CD14-positive monocyte (primary cell): ENCODE measurements around the gene IGSF9B. TPM values are rescaled to one million over a fixed set of nuclear protein-coding genes. Genes with fewer than 3 reads are reported as not detected.

ENCODE experiments used
- DNase-seq, 3 donors: peaks; one replicate each; pipeline ENCODE4 v3.0.0-alpha.2; 2011 to 2022
- H2AFZ ChIP-seq: 2 replicates; pipeline ENCODE4 v1.6.0; 2012; ENCODE audit warnings: mild to moderate bottlenecking, low read depth, low read length, inconsistent platforms; ENCODE audit not compliant: insufficient read depth, poor library complexity, severe bottlenecking
- H3K27ac ChIP-seq, 2 donors: 1 replicate in 1 of 2; 2 replicates in 1 of 2; pipeline ENCODE4 v1.5.1; 2012 to 2013; ENCODE audit warnings: low read length in 2 of 2, control low read depth in 1 of 2, inconsistent platforms in 1 of 2, low read depth in 1 of 2, mild to moderate bottlenecking in 1 of 2
- H3K27me3 ChIP-seq, 2 donors: one replicate each; pipeline versions ENCODE4 v1.6.0 to v1.6.1; 2011 to 2013; ENCODE audit warnings: low read length in 2 of 2; ENCODE audit not compliant: control insufficient read depth in 2 of 2, insufficient read depth in 2 of 2
- H3K36me3 ChIP-seq, 2 donors: replicated peaks in 1 of 2; 1 replicate in 1 of 2; 2 replicates in 1 of 2; pipeline versions ENCODE4 v1.5.1 to v1.6.1; 2012 to 2013; ENCODE audit warnings: low read length in 2 of 2, control low read depth in 1 of 2, inconsistent platforms in 1 of 2, mild to moderate bottlenecking in 1 of 2; ENCODE audit not compliant: insufficient read depth in 2 of 2, control insufficient read depth in 1 of 2
- H3K4me1 ChIP-seq, 2 donors: 1 replicate in 1 of 2; 2 replicates in 1 of 2; pipeline versions ENCODE4 v1.5.1 to v1.6.1; 2012 to 2013; ENCODE audit warnings: low read length in 2 of 2, control low read depth in 1 of 2, inconsistent platforms in 1 of 2, mild to moderate bottlenecking in 1 of 2, moderate library complexity in 1 of 2; ENCODE audit not compliant: insufficient read depth in 2 of 2, control insufficient read depth in 1 of 2
- H3K4me2 ChIP-seq: replicated peaks from 2 replicates; pipeline ENCODE3; 2012; ENCODE audit warnings: low read length, moderate library complexity, mild to moderate bottlenecking; ENCODE audit not compliant: poor library complexity, severe bottlenecking; ENCODE audit errors: extremely low read depth
- H3K4me3 ChIP-seq, 3 experiments: fragments of 200-600 bp in 1 of 3; sonication (generic) in 1 of 3; replicated peaks in 1 of 3; 1 replicate in 2 of 3; 2 replicates in 1 of 3; pipeline ENCODE4 v1.5.1; 2011 to 2013; ENCODE audit warnings: low read length in 3 of 3, mild to moderate bottlenecking in 3 of 3, control low read depth in 2 of 3, low read depth in 2 of 3, inconsistent platforms in 1 of 3, moderate library complexity in 1 of 3
- H3K79me2 ChIP-seq: 2 replicates; pipeline ENCODE4 v1.6.0; 2012; ENCODE audit warnings: mild to moderate bottlenecking, control low read depth, inconsistent platforms, low read length, moderate library complexity; ENCODE audit not compliant: insufficient read depth
- H3K9ac ChIP-seq: 2 replicates; pipeline ENCODE4 v1.6.0; 2017; ENCODE audit warnings: low read length, mild to moderate bottlenecking; ENCODE audit not compliant: insufficient read depth, poor library complexity, severe bottlenecking
- H3K9me3 ChIP-seq, 2 donors: replicated peaks in 1 of 2; 1 replicate in 1 of 2; 2 replicates in 1 of 2; pipeline versions ENCODE4 v1.5.1 to v1.6.1; 2012 to 2013; ENCODE audit warnings: low read length in 2 of 2, control low read depth in 1 of 2; ENCODE audit not compliant: control insufficient read depth in 1 of 2, insufficient read depth in 1 of 2
- H4K20me1 ChIP-seq: 2 replicates; pipeline ENCODE4 v1.6.0; 2012; ENCODE audit warnings: mild to moderate bottlenecking, low read length, control low read depth, moderate library complexity; ENCODE audit not compliant: insufficient read depth
- H3K27ac Mint-ChIP-seq, 7 donors: one replicate each; pipeline ENCODE4 v1.8.0; 2020; ENCODE audit warnings: mild to moderate bottlenecking in 7 of 7, mixed read lengths in 7 of 7, moderate library complexity in 6 of 7, inconsistent platforms in 2 of 7
- H3K27me3 Mint-ChIP-seq, 3 donors: one replicate each; pipeline ENCODE4 v1.8.0; 2021 to 2022; ENCODE audit warnings: low read depth in 3 of 3, mild to moderate bottlenecking in 3 of 3, mixed read lengths in 3 of 3, moderate library complexity in 3 of 3, inconsistent platforms in 1 of 3
- H3K36me3 Mint-ChIP-seq, 2 donors: one replicate each; pipeline ENCODE4 v1.8.0; 2020; ENCODE audit warnings: mixed read lengths in 2 of 2, inconsistent platforms in 1 of 2, mild to moderate bottlenecking in 1 of 2
- H3K4me1 Mint-ChIP-seq: one replicate; pipeline ENCODE4 v1.8.0; 2020; ENCODE audit warnings: mild to moderate bottlenecking, mixed read lengths
- H3K4me3 Mint-ChIP-seq, 2 donors: one replicate each; pipeline ENCODE4 v1.8.0; 2020; ENCODE audit warnings: mild to moderate bottlenecking in 2 of 2, mixed read lengths in 2 of 2, moderate library complexity in 1 of 2
- H3K9me3 Mint-ChIP-seq, 7 donors: one replicate each; pipeline ENCODE4 v1.8.0; 2020 to 2022; ENCODE audit warnings: mixed read lengths in 7 of 7, mild to moderate bottlenecking in 6 of 7, moderate library complexity in 6 of 7, inconsistent platforms in 2 of 7
- WGBS: methylation state at CpG from one replicate; pipeline ENCODE4 v1.1.5; 2013; ENCODE audit warnings: missing lambda C conversion rate; ENCODE audit not compliant: insufficient coverage; 5-methylcytosine and 5-hydroxymethylcytosine counted together
- intact Hi-C, 2 donors: fragments of 100-400 bp; cut with micrococcal nuclease; formaldehyde crosslinking; loops; one replicate each; pipeline versions ENCODE4 v1.15.0 to v1.15.1; 2023
- polyA plus RNA-seq, 3 donors: library from polyadenylated mRNA; depleted of rRNA in 1 of 3; unstranded in 2 of 3; stranded (reverse) in 1 of 3; fragments of 300-500 nt in 2 of 3; fragments of >200 nt in 1 of 3; fragmentation: Illumina TruSeq in 2 of 3; gene quantifications; 1 replicate in 2 of 3; 2 replicates in 1 of 3; pipeline ENCODE4 v1.2.3, GENCODE V29; 2012 to 2021
- TF ChIP-seq, protein P1 (sequence below): fragments of 200-600 bp; IDR thresholded peaks from one replicate; pipeline ENCODE4 v1.8.0; 2022; ENCODE audit warnings: antibody characterized with exemption, mild to moderate bottlenecking

IGSF9B gene
- polyA plus RNA-seq, 3 donors = not detected

DNA sequence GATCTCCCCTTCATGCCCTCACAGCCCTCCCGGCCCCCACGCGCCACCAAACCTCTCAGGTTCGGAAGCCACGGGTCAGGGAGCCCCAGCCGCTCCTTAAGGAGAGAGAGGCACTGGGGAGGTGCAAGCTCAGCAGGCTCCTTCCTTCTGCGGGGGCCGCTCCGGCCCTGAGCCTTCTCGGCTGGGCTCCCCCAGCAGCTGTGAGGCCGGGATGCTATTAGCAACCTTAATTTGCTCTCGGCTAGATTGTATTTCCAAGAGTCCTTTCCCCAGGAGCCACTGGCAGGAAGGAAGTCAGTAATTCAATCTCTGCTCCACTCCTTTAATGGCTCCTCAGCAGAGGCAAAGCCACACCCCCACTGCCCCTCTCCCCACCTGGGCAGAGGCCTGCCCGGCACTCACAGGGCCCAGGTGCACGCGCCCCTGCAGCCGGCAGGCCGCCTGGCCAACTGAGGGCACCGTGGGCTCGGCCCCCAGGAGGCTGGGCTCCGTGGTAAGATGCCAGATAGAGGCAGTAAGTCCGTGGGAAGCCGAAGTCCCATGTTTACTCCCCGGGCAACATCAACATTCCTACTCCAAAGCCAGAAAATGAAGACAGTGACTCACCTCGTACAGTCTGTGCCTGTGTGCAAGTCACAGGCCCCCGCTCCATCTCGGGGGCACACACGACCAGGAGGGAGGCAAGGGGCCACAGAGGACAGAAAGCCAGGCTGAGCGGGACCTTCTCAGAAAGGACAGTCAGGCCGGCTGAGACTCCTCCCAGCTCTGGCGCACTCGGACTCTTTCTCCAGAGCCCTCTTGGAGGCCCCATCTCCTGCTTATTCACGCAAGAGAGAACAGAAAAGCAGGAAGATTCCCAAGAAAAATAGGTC, 5.2 kb downstream of the IGSF9B start:
- Histone ChIP-seq H3K27me3 (peaks cover 15 to 29% of the 10 kb centered on the region in 2 donors), H3K36me3 (no peaks in the 10 kb centered on the region), H4K20me1 (no peaks in the 10 kb centered on the region), H3K27ac (no peak overlapping the region), H3K79me2 (no peaks in the 10 kb centered on the region), H3K4me3 (no peak overlapping the region), H3K9me3 (peaks cover 0 to 8% of the 10 kb centered on the region in 2 donors), H3K9ac (no peak overlapping the region), H2AFZ (no peak overlapping the region), H3K4me1 (no peaks in the 10 kb centered on the region), H3K4me2 (no peak overlapping the region)
- no peaks in the 10 kb centered on the region for H3K36me3 Mint-ChIP-seq
- 81% methylated on average over 29 of the region's 32 CpGs for WGBS
- peaks cover 35 to 43% (median 40%) of the 10 kb centered on the region in 3 donors for H3K27me3 Mint-ChIP-seq
- no peaks in the 10 kb centered on the region for H3K4me1 Mint-ChIP-seq
- no peak overlapping the region for H3K4me3 Mint-ChIP-seq
- H3K9me3 Mint-ChIP-seq = peaks cover 0 to 8% (median 0%) of the 10 kb centered on the region in 7 donors
- intact Hi-C loops = no loop called here
- no peak overlapping the region for H3K27ac Mint-ChIP-seq
- DNase-seq = no peak
- TF ChIP-seq, protein P1, sequence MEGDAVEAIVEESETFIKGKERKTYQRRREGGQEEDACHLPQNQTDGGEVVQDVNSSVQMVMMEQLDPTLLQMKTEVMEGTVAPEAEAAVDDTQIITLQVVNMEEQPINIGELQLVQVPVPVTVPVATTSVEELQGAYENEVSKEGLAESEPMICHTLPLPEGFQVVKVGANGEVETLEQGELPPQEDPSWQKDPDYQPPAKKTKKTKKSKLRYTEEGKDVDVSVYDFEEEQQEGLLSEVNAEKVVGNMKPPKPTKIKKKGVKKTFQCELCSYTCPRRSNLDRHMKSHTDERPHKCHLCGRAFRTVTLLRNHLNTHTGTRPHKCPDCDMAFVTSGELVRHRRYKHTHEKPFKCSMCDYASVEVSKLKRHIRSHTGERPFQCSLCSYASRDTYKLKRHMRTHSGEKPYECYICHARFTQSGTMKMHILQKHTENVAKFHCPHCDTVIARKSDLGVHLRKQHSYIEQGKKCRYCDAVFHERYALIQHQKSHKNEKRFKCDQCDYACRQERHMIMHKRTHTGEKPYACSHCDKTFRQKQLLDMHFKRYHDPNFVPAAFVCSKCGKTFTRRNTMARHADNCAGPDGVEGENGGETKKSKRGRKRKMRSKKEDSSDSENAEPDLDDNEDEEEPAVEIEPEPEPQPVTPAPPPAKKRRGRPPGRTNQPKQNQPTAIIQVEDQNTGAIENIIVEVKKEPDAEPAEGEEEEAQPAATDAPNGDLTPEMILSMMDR = no peak

DNA sequence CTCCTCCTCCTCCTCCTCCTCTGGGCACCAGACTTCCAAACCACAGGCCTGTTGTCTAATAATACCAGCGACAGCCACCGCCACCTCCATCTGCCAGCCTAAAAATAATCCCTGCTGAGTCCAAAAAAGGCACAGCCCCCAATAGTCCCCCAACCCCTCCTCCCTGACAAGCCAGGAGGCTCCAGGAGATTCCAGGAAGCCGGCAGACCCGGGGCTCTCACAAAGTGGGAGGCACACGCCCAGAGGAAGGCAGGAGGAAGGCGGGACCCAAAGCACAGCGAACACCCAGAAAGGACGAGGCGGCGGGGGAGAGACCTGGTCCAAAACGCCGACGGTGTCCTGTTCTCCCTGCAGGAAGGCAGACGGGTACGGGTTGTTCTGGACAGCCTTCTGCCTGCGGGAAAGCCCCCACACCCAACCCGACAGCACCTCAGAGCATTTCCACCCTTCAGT, 5.9 kb downstream of the IGSF9B start:
- H3K4me1 ChIP-seq = no peaks in the 10 kb centered on the region
- peaks cover 12 to 30% of the 10 kb centered on the region in 2 donors for H3K27me3 ChIP-seq
- Mint-ChIP-seq H3K36me3 (no peaks in the 10 kb centered on the region), H3K4me3 (no peak overlapping the region), H3K27me3 (peaks cover 35 to 41% (median 35%) of the 10 kb centered on the region in 3 donors), H3K4me1 (no peaks in the 10 kb centered on the region), H3K27ac (no peak overlapping the region), H3K9me3 (peaks cover 0 to 8% (median 0%) of the 10 kb centered on the region in 7 donors)
- 78% methylated on average over 11 of the region's 17 CpGs for WGBS
- no peak overlapping the region for H2AFZ ChIP-seq
- no peak for DNase-seq
- TF ChIP-seq, protein P1 = no peak
- H4K20me1 ChIP-seq = no peaks in the 10 kb centered on the region
- intact Hi-C loops = no loop called here
- peaks cover 0 to 8% of the 10 kb centered on the region in 2 donors for H3K9me3 ChIP-seq
- H3K9ac ChIP-seq = no peak overlapping the region
- no peak overlapping the region for H3K4me3 ChIP-seq
- H3K79me2 ChIP-seq = no peaks in the 10 kb centered on the region
- H3K27ac ChIP-seq = no peak overlapping the region
- H3K36me3 ChIP-seq = no peaks in the 10 kb centered on the region
- no peak overlapping the region for H3K4me2 ChIP-seq
